ENCODE data around the gene CNGA2.

Gene CNGA2

GRCh38 chrX:151754047-151754429 is 19.5 kb downstream of the CNGA2 start:
- no peak for DNase-seq

- no peak for DNase-seq
Measured at GRCh38 chrX:151754641-151755215, 20.2 kb downstream of the CNGA2 start.

- no peak for DNase-seq
Measured at GRCh38 chrX:151759041-151759708, 24.6 kb downstream of the CNGA2 start.

GRCh38 chrX:151762802-151763201 is 28.3 kb downstream of the CNGA2 start:
- no peak for DNase-seq

- DNase-seq = no peak
Measured at GRCh38 chrX:151763711-151764110, 29.2 kb downstream of the CNGA2 start.

- no peak for DNase-seq
Measured at GRCh38 chrX:151765026-151765425, 30.5 kb downstream of the CNGA2 start.

- DNase-seq = no peak
Measured at GRCh38 chrX:151771726-151772125, 37.2 kb downstream of the CNGA2 start.

- no peak for DNase-seq
Measured at GRCh38 chrX:151773434-151773833, 38.9 kb downstream of the CNGA2 start.

GRCh38 chrX:151774421-151774820 is 39.9 kb downstream of the CNGA2 start:
- no peak for DNase-seq

GRCh38 chrX:151776181-151776731 is 41.7 kb downstream of the CNGA2 start:
- DNase-seq = no peak

GRCh38 chrX:151776936-151777335 is 42.4 kb downstream of the CNGA2 start:
- no peak for DNase-seq

- no peak for DNase-seq
Measured at GRCh38 chrX:151779258-151779657, 44.7 kb downstream of the CNGA2 start.

GRCh38 chrX:151780621-151781020 is 46.1 kb downstream of the CNGA2 start:
- DNase-seq = no peak

GRCh38 chrX:151789179-151789800 is 54.7 kb downstream of the CNGA2 start:
- no peak for DNase-seq

- no peak for DNase-seq
Measured at GRCh38 chrX:151790481-151791160, 56.1 kb downstream of the CNGA2 start.

- DNase-seq = no peak
Measured at GRCh38 chrX:151791961-151792360, 57.4 kb downstream of the CNGA2 start.

GRCh38 chrX:151792505-151792904 is 58.0 kb downstream of the CNGA2 start:
- DNase-seq = no peak

GRCh38 chrX:151793886-151794285 is 59.3 kb downstream of the CNGA2 start:
- no peak for DNase-seq

Measured in kidney glomerular epithelial cell (primary cell).